ENCODE measurements around the gene ZDHHC3. TPM values are rescaled to one million over a fixed set of nuclear protein-coding genes. Genes with fewer than 3 reads are reported as not detected.

ZDHHC3 gene
- total and polyA plus RNA-seq, 2 donors (not counting 1 experiment from before 2014, with no cell fraction given) = 37.2 to 52.6 TPM

- no peak for TF ChIP-seq EZH2 (IDR thresholded peaks at IDR 0.05; ENCODE audit: borderline replicate concordance, insufficient read depth, low read depth, low read length, poor library complexity, severe bottlenecking)
- no peak for TF ChIP-seq CTCF (IDR thresholded peaks at IDR 0.05)
- 80% methylated on average over 3 of the region's 6 CpGs for WGBS (ENCODE audit: insufficient coverage)
- Mint-ChIP-seq H3K4me1 (no peaks in the 10 kb centered on the region), H3K9me3 (ENCODE audit: insufficient read depth) (no peaks in the 10 kb centered on the region), H3K27me3 (peaks cover 11% of the 10 kb centered on the region), H3K4me3 (no peak overlapping the region), H3K27ac (no peak overlapping the region)
- Histone ChIP-seq H3K79me2 (ENCODE audit: control insufficient read depth, insufficient read depth, low read length) (no peaks in the 10 kb centered on the region), H2AFZ (ENCODE audit: insufficient read depth, low read depth, low read length, poor library complexity, severe bottlenecking) (no peak overlapping the region), H3K4me1 (ENCODE audit: control insufficient read depth in 2 of 2, insufficient read depth in 2 of 2, low read length in 2 of 2) (no peaks in the 10 kb centered on the region), H3K9me3 (ENCODE audit: control extremely low read depth in 1 of 3, control insufficient read depth in 2 of 3, insufficient read depth in 1 of 3, low read length in 2 of 3) (no peaks in the 10 kb centered on the region), H3K4me2 (replicated peaks; ENCODE audit: low read depth, low read length, poor library complexity, severe bottlenecking) (no peak overlapping the region), H4K20me1 (ENCODE audit: control insufficient read depth, insufficient read depth, low read length, poor library complexity, severe bottlenecking) (no peaks in the 10 kb centered on the region), H3K36me3 (replicated peaks in 1 of 2; ENCODE audit: control extremely low read depth in 1 of 2, control insufficient read depth in 1 of 2, extremely low read depth in 1 of 2, insufficient read depth in 2 of 2, low read length in 1 of 2) (no peaks in the 10 kb centered on the region), H3K27ac (ENCODE audit: low read length in 2 of 2) (no peak overlapping the region), H3K27me3 (replicated peaks in 1 of 4; ENCODE audit: control extremely low read depth in 1 of 4, control insufficient read depth in 3 of 4, insufficient read depth in 4 of 4, low read length in 3 of 4) (peaks cover 0 to 24% (median 4%) of the 10 kb centered on the region in 4 experiments), H3K9ac (ENCODE audit: low read length) (no peak overlapping the region), H3K4me3 (ENCODE audit: control extremely low read depth in 1 of 5, extremely low read depth in 1 of 5, insufficient read depth in 1 of 5, low read depth in 2 of 5, low read length in 4 of 5) (no peak overlapping the region)
- ATAC-seq (ENCODE audit: low read depth) (no peak), DNase-seq (no peak)
- POLR2A ChIA-PET = no interaction called here
- intact Hi-C loops (cut with micrococcal nuclease) = no loop called here
- CTCF ChIA-PET = no interaction called here
Measured at GRCh38 chr3:45024542-45025255, 48.7 kb upstream of the ZDHHC3 start.

GRCh38 chr3:45023675-45024074, 47.7 kb upstream of the ZDHHC3 start:
- CTCF ChIA-PET = no interaction called here
- no peak overlapping the region for H3K27ac Mint-ChIP-seq
- Histone ChIP-seq H3K27ac (ENCODE audit: low read length in 2 of 2) (no peak overlapping the region), H3K27me3 (replicated peaks in 1 of 4; ENCODE audit: control extremely low read depth in 1 of 4, control insufficient read depth in 3 of 4, insufficient read depth in 4 of 4, low read length in 3 of 4) (peaks cover 0 to 15% (median 4%) of the 10 kb centered on the region in 4 experiments), H3K9me3 (ENCODE audit: control extremely low read depth in 1 of 3, control insufficient read depth in 2 of 3, insufficient read depth in 1 of 3, low read length in 2 of 3) (no peaks in the 10 kb centered on the region), H3K4me2 (replicated peaks; ENCODE audit: low read depth, low read length, poor library complexity, severe bottlenecking) (no peak overlapping the region), H3K4me1 (ENCODE audit: control insufficient read depth in 2 of 2, insufficient read depth in 2 of 2, low read length in 2 of 2) (no peaks in the 10 kb centered on the region), H3K36me3 (replicated peaks in 1 of 2; ENCODE audit: control extremely low read depth in 1 of 2, control insufficient read depth in 1 of 2, extremely low read depth in 1 of 2, insufficient read depth in 2 of 2, low read length in 1 of 2) (no peaks in the 10 kb centered on the region), H4K20me1 (ENCODE audit: control insufficient read depth, insufficient read depth, low read length, poor library complexity, severe bottlenecking) (no peaks in the 10 kb centered on the region), H2AFZ (ENCODE audit: insufficient read depth, low read depth, low read length, poor library complexity, severe bottlenecking) (no peak overlapping the region), H3K79me2 (ENCODE audit: control insufficient read depth, insufficient read depth, low read length) (no peaks in the 10 kb centered on the region), H3K9ac (ENCODE audit: low read length) (no peak overlapping the region), H3K4me3 (ENCODE audit: control extremely low read depth in 1 of 5, extremely low read depth in 1 of 5, insufficient read depth in 1 of 5, low read depth in 2 of 5, low read length in 4 of 5) (no peak overlapping the region)
- no CpG with 5 or more reads among the region's 3 CpGs for WGBS (ENCODE audit: insufficient coverage)
- H3K4me1 Mint-ChIP-seq = no peaks in the 10 kb centered on the region
- no peak for DNase-seq
- no peak for ATAC-seq (ENCODE audit: low read depth)
- TF ChIP-seq CTCF (IDR thresholded peaks at IDR 0.05) = no peak
- no peak for TF ChIP-seq EZH2 (IDR thresholded peaks at IDR 0.05; ENCODE audit: borderline replicate concordance, insufficient read depth, low read depth, low read length, poor library complexity, severe bottlenecking)
- POLR2A ChIA-PET = no interaction called here
- intact Hi-C loops (cut with micrococcal nuclease) = no loop called here
- H3K4me3 Mint-ChIP-seq = no peak overlapping the region
- no peaks in the 10 kb centered on the region for H3K9me3 Mint-ChIP-seq (ENCODE audit: insufficient read depth)
- H3K27me3 Mint-ChIP-seq = peaks cover 11% of the 10 kb centered on the region
